Upper lobe of right lung (tissue), 1 donor: ENCODE data around the gene HMG20A. TPM values are rescaled to one million over a fixed set of nuclear protein-coding genes. Genes with fewer than 3 reads are reported as not detected.

ENCODE experiments used
- ATAC-seq: fragments of 200-7000 bp; cut with Tn5 transposase; one replicate; pipeline ENCODE4 v1.9.1; 2020; ENCODE audit warnings: mild to moderate bottlenecking, moderate library complexity
- DNase-seq: peaks from one replicate; pipeline ENCODE4 v3.0.0-alpha.2; 2020
- H3K27ac ChIP-seq: fragments of 200-600 bp; one replicate; pipeline ENCODE4 v1.8.0; 2022
- H3K27me3 ChIP-seq: fragments of 200-600 bp; one replicate; pipeline ENCODE4 v1.8.0; 2022; ENCODE audit warnings: mild to moderate bottlenecking
- H3K36me3 ChIP-seq: fragments of 200-600 bp; one replicate; pipeline ENCODE4 v1.8.0; 2022
- H3K4me1 ChIP-seq: fragments of 200-600 bp; one replicate; pipeline ENCODE4 v1.8.0; 2022
- H3K4me3 ChIP-seq: fragments of 200-600 bp; one replicate; pipeline ENCODE4 v1.8.0; 2022; ENCODE audit warnings: mild to moderate bottlenecking
- H3K9me3 ChIP-seq: fragments of 200-600 bp; one replicate; pipeline ENCODE4 v1.8.0; 2022
- intact Hi-C: fragments of 100-400 bp; cut with DNase I; formaldehyde crosslinking; loops from one replicate; pipeline ENCODE4 v1.11.0; 2022
- long read RNA-seq: library from polyadenylated mRNA; unstranded; transcript quantifications from one replicate; pipeline ENCODE4 v2.0.0, GENCODE V29; 2021
- total RNA-seq: library from RNA; stranded (reverse); fragmentation: NEBNext Ultra II Directional; extraction: Animal tissue kit (Norgen Biotek cat#: 25700); gene quantifications from one replicate; pipeline ENCODE4 v1.2.1, GENCODE V29; 2021
- TF ChIP-seq, protein P1 (sequence below): fragments of 200-600 bp; IDR thresholded peaks from one replicate; pipeline ENCODE4 v1.8.0; 2022; ENCODE audit warnings: antibody characterized with exemption
- donor health status: DM: no; HTN: yes; CAD: no; lungs with severe emphysema.

Gene HMG20A
- total RNA-seq = 41.9 TPM
- long read RNA-seq, full-length matches to known transcripts = 24 of 36 reads
- long read RNA-seq, partial matches to known transcripts = 9 of 36 reads
- long read RNA-seq, other reads (novel, unspliced or antisense) = 3 of 36 reads

DNA sequence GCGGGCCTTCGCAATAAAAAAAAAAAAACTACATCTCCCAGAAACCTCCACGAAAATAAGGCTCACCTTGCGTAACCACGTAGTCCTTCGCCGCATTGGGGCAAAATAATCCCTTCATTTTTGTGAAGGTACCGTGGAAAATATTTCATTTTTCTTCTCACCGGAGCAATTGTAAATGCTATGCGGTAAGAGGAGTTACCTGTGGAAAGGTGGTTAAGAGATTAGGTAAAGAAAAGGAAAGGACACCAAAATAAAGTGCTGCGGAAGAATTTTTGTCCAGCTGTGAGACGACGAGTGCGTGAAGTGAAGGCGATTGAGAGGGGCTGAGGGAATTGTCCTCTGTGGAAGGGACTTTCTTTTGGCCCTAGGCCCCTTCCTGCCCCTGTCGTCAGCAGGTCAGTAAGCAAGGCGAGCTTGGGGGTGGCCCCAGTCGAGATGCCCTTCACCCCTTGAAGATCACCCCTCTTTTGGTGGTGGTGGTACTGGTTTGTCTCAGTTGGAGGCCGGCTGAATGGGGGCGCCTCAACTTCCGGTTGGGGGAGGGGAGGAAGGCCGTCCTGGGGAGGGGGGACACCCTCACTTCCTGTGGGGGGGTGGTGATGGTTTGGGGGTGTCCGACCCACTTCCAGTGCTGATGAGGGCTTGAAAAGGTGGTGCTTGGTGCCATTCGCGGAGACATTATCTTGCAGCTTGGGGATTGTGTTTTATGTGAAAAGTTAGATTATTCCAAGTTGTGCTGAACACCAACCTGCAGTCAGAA lies at the start of gene HMG20A:
TSS of gene HMG20A (plus strand) at position 279 of the 760 bp plus-strand sequence. CDS start 37,520 bp downstream, outside the sequence.
- DNase-seq (peak; percentile 81), ATAC-seq (peak; percentile 26)
- H3K9me3 ChIP-seq = no peaks in the 10 kb centered on the region
- TF ChIP-seq, protein P1, sequence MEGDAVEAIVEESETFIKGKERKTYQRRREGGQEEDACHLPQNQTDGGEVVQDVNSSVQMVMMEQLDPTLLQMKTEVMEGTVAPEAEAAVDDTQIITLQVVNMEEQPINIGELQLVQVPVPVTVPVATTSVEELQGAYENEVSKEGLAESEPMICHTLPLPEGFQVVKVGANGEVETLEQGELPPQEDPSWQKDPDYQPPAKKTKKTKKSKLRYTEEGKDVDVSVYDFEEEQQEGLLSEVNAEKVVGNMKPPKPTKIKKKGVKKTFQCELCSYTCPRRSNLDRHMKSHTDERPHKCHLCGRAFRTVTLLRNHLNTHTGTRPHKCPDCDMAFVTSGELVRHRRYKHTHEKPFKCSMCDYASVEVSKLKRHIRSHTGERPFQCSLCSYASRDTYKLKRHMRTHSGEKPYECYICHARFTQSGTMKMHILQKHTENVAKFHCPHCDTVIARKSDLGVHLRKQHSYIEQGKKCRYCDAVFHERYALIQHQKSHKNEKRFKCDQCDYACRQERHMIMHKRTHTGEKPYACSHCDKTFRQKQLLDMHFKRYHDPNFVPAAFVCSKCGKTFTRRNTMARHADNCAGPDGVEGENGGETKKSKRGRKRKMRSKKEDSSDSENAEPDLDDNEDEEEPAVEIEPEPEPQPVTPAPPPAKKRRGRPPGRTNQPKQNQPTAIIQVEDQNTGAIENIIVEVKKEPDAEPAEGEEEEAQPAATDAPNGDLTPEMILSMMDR = no peak
- H3K4me1 ChIP-seq = peaks cover 37% of the 10 kb centered on the region
- H3K4me3 ChIP-seq = peak within 1 kb of the TSS; percentile 90
- H3K27me3 ChIP-seq = no peaks in the 10 kb centered on the region
- H3K27ac ChIP-seq = peak within 1 kb of the TSS; percentile 92
- no peaks in the 10 kb centered on the region for H3K36me3 ChIP-seq
- intact Hi-C loops = no loop called here

DNA sequence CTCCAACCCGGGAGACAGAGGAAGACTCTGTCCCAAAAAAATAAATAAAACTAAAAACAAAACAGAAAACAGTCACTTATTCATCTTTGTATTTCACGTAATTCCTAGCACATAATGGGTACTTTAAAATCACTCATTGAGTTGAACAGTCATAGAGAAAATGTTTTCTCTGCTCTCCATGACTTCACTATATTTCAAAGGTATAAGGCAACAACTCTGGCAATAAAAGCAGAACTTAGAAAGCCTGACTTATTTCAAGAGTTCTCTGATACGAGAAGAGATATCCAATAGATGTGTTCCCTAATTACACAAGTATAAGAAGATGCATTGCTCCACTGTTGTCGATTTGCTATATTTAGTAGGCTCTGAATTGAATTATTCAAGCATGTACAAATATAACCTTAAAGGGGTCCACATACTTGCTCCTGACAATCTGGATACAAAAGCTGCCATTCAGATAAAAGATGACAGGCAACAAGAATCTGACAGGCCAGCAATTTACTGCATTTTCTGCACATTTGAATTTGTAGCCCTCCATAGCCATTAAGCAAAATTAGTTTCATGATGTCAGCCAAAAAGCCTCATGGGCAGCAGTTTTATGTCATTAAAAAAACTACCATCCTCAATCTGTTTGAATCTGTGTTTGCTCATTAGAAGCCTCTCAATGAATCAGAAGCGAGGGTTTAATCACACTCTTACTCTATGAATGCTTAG lies 48.7 kb upstream of the HMG20A start:
- H3K27ac ChIP-seq = no peak overlapping the region
- ATAC-seq = no peak
- DNase-seq = no peak
- no peaks in the 10 kb centered on the region for H3K36me3 ChIP-seq
- H3K27me3 ChIP-seq = no peaks in the 10 kb centered on the region
- intact Hi-C loops = no loop called here
- no peaks in the 10 kb centered on the region for H3K4me1 ChIP-seq
- TF ChIP-seq, protein P1 = no peak
- H3K4me3 ChIP-seq = no peak overlapping the region
- H3K9me3 ChIP-seq = no peaks in the 10 kb centered on the region

DNA sequence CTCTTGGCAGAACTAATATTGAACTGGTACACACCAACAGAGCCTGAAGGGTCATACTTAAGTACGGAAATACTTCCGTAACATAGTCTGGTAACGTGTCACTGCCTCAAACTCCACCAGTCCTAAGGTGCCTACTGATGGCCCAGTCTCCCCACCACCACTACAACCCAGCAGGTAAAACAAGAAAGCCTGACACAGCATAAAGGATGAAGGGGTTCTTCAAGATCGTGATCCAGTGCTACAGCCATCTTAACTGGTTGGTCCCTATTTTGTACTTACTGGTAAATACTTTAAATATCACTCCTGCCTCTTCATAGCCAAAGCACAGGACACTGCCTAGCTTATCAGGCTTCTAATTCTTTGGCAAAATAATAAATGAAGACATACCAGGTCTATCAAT lies 47.2 kb upstream of the HMG20A start:
- intact Hi-C loops = no loop called here
- no peaks in the 10 kb centered on the region for H3K9me3 ChIP-seq
- no peaks in the 10 kb centered on the region for H3K4me1 ChIP-seq
- H3K36me3 ChIP-seq = no peaks in the 10 kb centered on the region
- TF ChIP-seq, protein P1 = no peak
- no peak overlapping the region for H3K4me3 ChIP-seq
- H3K27me3 ChIP-seq = no peaks in the 10 kb centered on the region
- no peak for ATAC-seq
- DNase-seq = no peak
- no peak overlapping the region for H3K27ac ChIP-seq

DNA sequence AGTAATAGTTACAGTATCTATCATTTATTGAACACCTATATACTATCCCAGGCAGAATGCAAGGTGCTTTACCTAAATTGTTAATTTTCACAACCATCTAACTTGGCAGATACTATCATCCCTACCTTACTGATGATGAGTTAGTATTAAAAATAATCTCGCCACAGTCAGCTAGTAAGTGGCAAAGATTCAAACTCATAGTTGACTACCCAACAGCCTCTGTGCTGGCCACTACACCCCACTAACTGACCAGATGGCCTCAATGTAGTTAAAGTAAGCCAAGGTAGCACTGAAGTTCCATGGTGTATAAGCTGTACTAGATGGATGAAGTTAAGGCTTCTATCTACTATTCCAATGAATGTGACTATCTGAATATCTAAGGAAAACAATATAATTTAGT lies 45.6 kb upstream of the HMG20A start:
- ATAC-seq = no peak

DNA sequence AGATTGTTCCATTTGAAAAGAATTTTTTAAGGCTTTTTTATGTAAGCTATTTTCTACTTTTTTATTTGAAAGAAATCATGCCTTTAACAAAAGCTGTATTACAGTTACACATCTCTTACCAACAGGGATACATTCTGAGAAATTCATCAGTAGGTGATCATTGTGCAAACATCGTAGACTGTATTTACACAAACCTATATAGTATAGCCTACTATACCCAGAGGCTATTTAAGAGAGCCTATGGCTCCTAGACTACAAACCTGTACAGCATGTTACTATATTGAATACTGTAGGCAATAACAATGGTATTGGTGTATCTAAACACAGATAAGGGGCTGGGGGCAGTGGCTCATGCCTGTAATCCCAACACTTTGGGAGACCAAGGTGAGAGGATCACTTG lies 43.9 kb upstream of the HMG20A start:
- H3K27me3 ChIP-seq = no peaks in the 10 kb centered on the region
- no peaks in the 10 kb centered on the region for H3K9me3 ChIP-seq
- ATAC-seq (no peak), DNase-seq (no peak)
- intact Hi-C loops = no loop called here
- H3K36me3 ChIP-seq = no peaks in the 10 kb centered on the region
- TF ChIP-seq, protein P1 = no peak
- H3K27ac ChIP-seq = no peak overlapping the region
- no peaks in the 10 kb centered on the region for H3K4me1 ChIP-seq
- no peak overlapping the region for H3K4me3 ChIP-seq

More for the DNA sequence above, 45.6 kb upstream of the HMG20A start:
- TF ChIP-seq, protein P1 = no peak
- Histone ChIP-seq H3K4me1 (no peaks in the 10 kb centered on the region), H3K9me3 (no peaks in the 10 kb centered on the region), H3K36me3 (no peaks in the 10 kb centered on the region), H3K4me3 (no peak overlapping the region), H3K27me3 (no peaks in the 10 kb centered on the region), H3K27ac (no peak overlapping the region)
- no peak for DNase-seq
- intact Hi-C loops = no loop called here
